K562 (cell line): ENCODE results near the gene ZNF862. TPM values are rescaled to one million over a fixed set of nuclear protein-coding genes. Genes with fewer than 3 reads are reported as not detected.

Experiments used
- BCLAF1 ChIP-seq, 2 experiments: fragments of 450-650 bp in 1 of 2; IDR thresholded peaks; 2 replicates each; pipeline ENCODE4 v1.6.1; 2011 to 2017; ENCODE audit warnings: low read depth in 2 of 2, antibody characterized with exemption in 1 of 2, borderline replicate concordance in 1 of 2, low read length in 1 of 2, mild to moderate bottlenecking in 1 of 2, mixed read lengths in 1 of 2; ENCODE audit not compliant: control insufficient read depth in 1 of 2
- CBX2 ChIP-seq: fragments of 200-600 bp; sonication (generic); IDR thresholded peaks from one replicate; pipeline ENCODE4 v1.6.1; 2012; ENCODE audit warnings: mild to moderate bottlenecking, low read length, inconsistent platforms; ENCODE audit not compliant: insufficient read depth, poor library complexity, severe bottlenecking
- EHMT2 ChIP-seq: fragments of 450-650 bp; IDR thresholded peaks from 2 replicates; pipeline ENCODE4 v1.6.1; 2018; ENCODE audit warnings: antibody characterized with exemption
- ESRRA ChIP-seq: fragments of 450-650 bp; IDR thresholded peaks from 2 replicates; pipeline ENCODE4 v1.6.1; 2014; ENCODE audit warnings: low read depth, mild to moderate bottlenecking, moderate library complexity, borderline replicate concordance
- ESRRB ChIP-seq: fragments of 250-450 bp; sonication (Bioruptor Pico); IDR thresholded peaks from 2 replicates; pipeline ENCODE4 v1.5.0; 2020; ENCODE audit warnings: mild to moderate bottlenecking, moderate library complexity, borderline replicate concordance
- ETS1 ChIP-seq: conservative IDR thresholded peaks from 2 replicates; pipeline ENCODE4 v1.6.1; 2011; ENCODE audit warnings: low read depth, mild to moderate bottlenecking, low read length; ENCODE audit not compliant: control insufficient read depth
- ETV6 ChIP-seq, 3 experiments: fragments of 150-350 bp in 1 of 3; sonication (generic) in 1 of 3; formaldehyde crosslinking in 1 of 3; IDR thresholded peaks; 2 replicates each; pipeline versions ENCODE4 v1.6.1 to v1.8.0; 2014 to 2022; ENCODE audit warnings: borderline replicate concordance in 2 of 3, low read depth in 2 of 3, antibody characterized with exemption in 1 of 3, low read length in 1 of 3, mild to moderate bottlenecking in 1 of 3, missing genetic modification reagents in 1 of 3
- GATA2 ChIP-seq: sonication (generic); formaldehyde crosslinking; IDR thresholded peaks from 2 replicates; pipeline ENCODE4 v1.4.0; 2020; ENCODE audit warnings: mild to moderate bottlenecking, missing genetic modification reagents
- GTF2E2 ChIP-seq: fragments of 200-800 bp; sonication (Bioruptor generic); IDR thresholded peaks from 2 replicates; pipeline ENCODE4 v1.6.1; 2016; ENCODE audit warnings: missing genetic modification characterization, missing compliant biosample characterization
- KLF16 ChIP-seq: IDR thresholded peaks from 2 replicates; pipeline ENCODE4 v1.6.1; 2016; ENCODE audit warnings: antibody characterized with exemption
- L3MBTL2 ChIP-seq: fragments of 450-650 bp; IDR thresholded peaks from 2 replicates; pipeline ENCODE4 v1.6.1; 2016; ENCODE audit warnings: mild to moderate bottlenecking, moderate library complexity
- MNT ChIP-seq, 2 experiments: fragments of 450-650 bp; conservative IDR thresholded peaks; 2 replicates each; pipeline ENCODE4 v1.6.1; 2017; ENCODE audit warnings: mild to moderate bottlenecking in 2 of 2, moderate library complexity in 2 of 2
- MYNN ChIP-seq, 2 experiments: sonication (generic); formaldehyde crosslinking in 1 of 2; IDR thresholded peaks; 2 replicates each; pipeline versions ENCODE4 v1.5.0 to v1.6.1; 2016 to 2020; ENCODE audit warnings: antibody characterized with exemption in 1 of 2, missing genetic modification reagents in 1 of 2
- NBN ChIP-seq: fragments of 450-650 bp; IDR thresholded peaks from 2 replicates; pipeline ENCODE4 v1.6.1; 2016; ENCODE audit warnings: low read depth, mild to moderate bottlenecking
- NR2C2 ChIP-seq, 2 experiments: fragments of 200-800 bp in 1 of 2; sonication (Bioruptor generic) in 1 of 2; sonication (generic) in 1 of 2; formaldehyde crosslinking in 1 of 2; IDR thresholded peaks; 2 replicates each; pipeline versions ENCODE4 v1.6.1 to v1.8.0; 2016 to 2022; ENCODE audit warnings: mild to moderate bottlenecking in 1 of 2, missing compliant biosample characterization in 1 of 2, missing genetic modification characterization in 1 of 2, missing genetic modification reagents in 1 of 2
- RFX1 ChIP-seq: fragments of 450-650 bp; IDR thresholded peaks from 2 replicates; pipeline ENCODE4 v1.6.1; 2016; ENCODE audit warnings: mild to moderate bottlenecking, moderate library complexity
- SETDB1 ChIP-seq: IDR thresholded peaks from one replicate; pipeline ENCODE4 v1.6.1; 2012; ENCODE audit warnings: low read length, control low read depth, inconsistent platforms
- SMARCC2 ChIP-seq: fragments of 450-650 bp; IDR thresholded peaks from 2 replicates; pipeline ENCODE4 v1.6.1; 2017; ENCODE audit warnings: antibody characterized with exemption, moderate library complexity, mild to moderate bottlenecking, low read depth
- SP1 ChIP-seq: sonication (generic); formaldehyde crosslinking; IDR thresholded peaks from 2 replicates; pipeline ENCODE4 v1.8.1; 2022; ENCODE audit warnings: mild to moderate bottlenecking, missing genetic modification reagents
- TSC22D4 ChIP-seq: fragments of 450-650 bp; IDR thresholded peaks from 2 replicates; pipeline ENCODE4 v1.6.1; 2016; ENCODE audit warnings: missing genetic modification characterization, missing biosample characterization, control low read depth
- U2AF1 ChIP-seq: fragments of 200-400 bp; formaldehyde crosslinking; optimal IDR thresholded peaks from 2 replicates; pipeline ENCODE3; 2017; ENCODE audit warnings: mild to moderate bottlenecking, low read depth, low read length, moderate library complexity
- ZSCAN29 ChIP-seq: fragments of 450-650 bp; IDR thresholded peaks from 2 replicates; pipeline ENCODE4 v1.6.1; 2017
- polyA plus RNA-seq, 8 experiments: library from polyadenylated mRNA; depleted of rRNA in 4 of 8; stranded (reverse) in 5 of 8; unstranded in 3 of 8; fragments of >200 nt; fragmentation: Nextera tagmentation in 2 of 8; fragmentation: Illumina TruSeq in 1 of 8; extraction: Ambion mirVana in 2 of 8; extraction: Trizol in 1 of 8; gene quantifications; 2 replicates each; pipeline versions ENCODE4 v1.2.1 to v1.2.3, GENCODE V29; 2011 to 2014; ENCODE audit warnings: inconsistent platforms in 1 of 8, missing spikeins in 1 of 8
- total RNA-seq, 7 experiments: library from RNA; depleted of rRNA in 6 of 7; stranded (reverse); fragments of >200 nt in 6 of 7; fragmentation: Illumina TruSeq in 2 of 7; extraction: Trizol in 2 of 7; gene quantifications; 2 replicates each; pipeline versions ENCODE4 v1.2.1 to v1.2.3, GENCODE V29; 2011 to 2021; ENCODE audit warnings: low replicate concordance in 1 of 7

The ZNF862 gene
- total and polyA plus RNA-seq, 9 of the 15 experiments (the other 6 are each of a cell fraction or from before 2014, with no cell fraction given) = 1.1 to 3.9 (median 2.6) TPM

GRCh38 chr7:149883452-149883861, 45.3 kb downstream of the ZNF862 start (continued):
- TF ChIP-seq MYNN (IDR thresholded peaks at IDR 0.05) (no peak), MYNN (CRISPR knock-in tag; IDR thresholded peaks at IDR 0.05) (no peak), TSC22D4 (tag) (no peak), SP1 (CRISPR knock-in tag) (peak; percentile 38; the same call in 1 of the 2 replicates), GATA2 (CRISPR knock-in tag) (no peak), EHMT2 (peak; percentile 24; the same call in 1 of the 2 replicates), KLF16 (peak; percentile 55), NR2C2 (CRISPR knock-in tag; IDR thresholded peaks at IDR 0.05) (no peak), NR2C2 (tag; IDR thresholded peaks at IDR 0.05) (no peak), ESRRA (0 out of 2 replicates have a peak, but pooled peaks have one; percentile 21), U2AF1 (no peak), NBN (peak; percentile 47; the same call in 1 of the 2 replicates), ESRRB (CRISPR knock-in tag) (no peak), SMARCC2 (no peak), ETS1 (0 out of 2 replicates have a peak, but pooled peaks have one; percentile 10), ETV6 (IDR thresholded peaks at IDR 0.05; ENCODE audit: borderline replicate concordance in 1 of 2, low read depth in 2 of 2, low read length in 1 of 2) (no peak), ETV6 (CRISPR knock-in tag; IDR thresholded peaks at IDR 0.05; ENCODE audit: borderline replicate concordance) (no peak), MNT (conservative IDR thresholded peaks at IDR 0.05) (no peak), GTF2E2 (no peak), ZSCAN29 (no peak), RFX1 (no peak), SETDB1 (peak; percentile 6), BCLAF1 (IDR thresholded peaks at IDR 0.05; ENCODE audit: borderline replicate concordance in 1 of 2, control insufficient read depth in 1 of 2, low read depth in 2 of 2, low read length in 1 of 2) (no peak), L3MBTL2 (peak; percentile 26; the same call in 1 of the 2 replicates), CBX2 (no peak)
